Measurements from ENCODE around the gene ATP11B.

The ATP11B gene

DNA sequence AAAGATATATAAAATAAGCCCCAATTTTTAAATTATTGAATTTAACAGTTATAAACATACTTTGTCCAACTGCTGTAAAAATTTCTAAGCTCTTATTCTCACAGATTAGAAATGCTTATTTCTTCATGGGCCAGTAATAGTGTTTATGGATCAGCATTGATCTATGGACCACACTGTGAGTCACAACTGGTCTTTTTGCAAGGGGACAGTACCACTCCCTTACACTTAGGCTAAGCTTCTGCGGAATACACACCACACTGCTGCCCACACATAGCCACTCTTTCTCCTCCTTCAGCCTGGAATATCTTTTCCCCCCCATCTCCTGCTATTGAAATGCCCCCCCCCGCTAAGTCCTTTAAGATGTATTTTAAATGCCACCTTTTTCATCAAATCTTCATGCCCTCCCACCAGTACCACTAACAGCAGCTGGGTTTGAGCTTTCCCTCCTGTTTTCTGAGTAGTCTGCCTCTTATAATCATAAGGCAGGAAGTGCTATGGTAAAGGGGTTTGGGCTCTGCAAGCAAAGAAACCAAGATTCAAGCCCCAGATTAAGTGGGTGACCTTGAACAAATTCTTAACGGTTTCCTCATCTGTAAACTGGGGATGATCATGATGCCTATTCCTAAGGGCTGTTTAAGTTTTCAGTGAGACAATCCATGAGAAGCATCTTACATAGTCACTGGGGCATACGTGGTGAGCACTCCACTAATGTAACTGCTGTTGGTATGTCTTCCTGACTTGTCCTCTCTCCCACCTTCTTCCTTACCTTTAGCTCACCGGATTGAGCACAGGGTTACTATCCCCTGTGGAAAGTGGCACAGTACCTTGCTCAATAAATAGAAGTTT is 117.9 kb downstream of the ATP11B start:
- DNase-seq (ENCODE audit: low read depth in 2 of 2), result no peak

GRCh38 chr3:182911782-182912111 is 118.4 kb downstream of the ATP11B start:
- no peak for DNase-seq (ENCODE audit: low read depth in 2 of 2)

GRCh38 chr3:182912474-182912873 is 119.2 kb downstream of the ATP11B start:
- no peak for DNase-seq (ENCODE audit: low read depth in 2 of 2)

- no peak for DNase-seq (ENCODE audit: low read depth in 2 of 2)
These were observed 120.6 kb downstream of the ATP11B start for GRCh38 chr3:182913889-182914288.

- no peak for DNase-seq (ENCODE audit: low read depth in 2 of 2)
These were observed 121.0 kb downstream of the ATP11B start for GRCh38 chr3:182914341-182914740.

GRCh38 chr3:182917134-182917533 is 123.8 kb downstream of the ATP11B start:
- DNase-seq (ENCODE audit: low read depth in 2 of 2), result no peak

DNA sequence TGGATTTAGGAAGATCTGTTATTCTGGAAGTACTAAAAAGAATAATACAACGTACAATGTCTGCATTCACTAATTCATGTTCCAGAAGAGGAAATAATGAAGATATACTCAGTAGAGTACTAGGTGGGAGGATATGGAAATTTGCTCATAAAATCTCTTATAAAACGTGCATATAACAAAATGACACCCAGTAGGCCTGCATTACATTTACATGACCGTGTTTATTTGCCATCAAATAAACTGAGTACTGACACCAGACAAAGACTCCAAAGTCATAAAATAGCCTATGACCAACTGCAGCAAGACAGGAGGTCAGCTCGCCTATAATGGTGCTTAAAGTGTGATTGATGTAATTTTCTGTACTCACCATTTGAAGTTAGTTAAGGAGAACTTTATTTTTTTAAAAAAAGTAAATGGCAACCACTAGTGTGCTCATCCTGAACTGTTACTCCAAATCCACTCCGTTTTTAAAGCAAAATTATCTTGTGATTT is 126.6 kb downstream of the ATP11B start:
- no peak for DNase-seq (ENCODE audit: low read depth in 2 of 2)

DNA sequence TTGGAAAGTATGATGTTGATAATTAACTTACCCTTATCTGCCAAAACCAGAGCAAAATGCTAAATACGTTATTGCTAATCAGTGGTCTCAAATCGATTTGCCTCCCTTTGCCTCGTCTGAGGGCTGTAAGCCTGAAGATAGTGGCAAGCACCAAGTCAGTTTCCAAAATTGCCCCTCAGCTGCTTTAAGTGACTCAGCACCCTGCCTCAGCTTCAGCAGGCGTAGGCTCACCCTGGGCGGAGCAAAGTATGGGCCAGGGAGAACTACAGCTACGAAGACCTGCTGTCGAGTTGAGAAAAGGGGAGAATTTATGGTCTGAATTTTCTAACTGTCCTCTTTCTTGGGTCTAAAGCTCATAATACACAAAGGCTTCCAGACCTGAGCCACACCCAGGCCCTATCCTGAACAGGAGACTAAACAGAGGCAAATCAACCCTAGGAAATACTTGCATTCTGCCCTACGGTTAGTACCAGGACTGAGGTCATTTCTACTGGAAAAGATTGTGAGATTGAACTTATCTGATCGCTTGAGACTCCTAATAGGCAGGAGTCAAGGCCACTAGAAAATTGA is 127.3 kb downstream of the ATP11B start:
- no peak for DNase-seq (ENCODE audit: low read depth in 2 of 2)

- DNase-seq (ENCODE audit: low read depth in 2 of 2), result no peak
These were observed 128.5 kb downstream of the ATP11B start for GRCh38 chr3:182921665-182922355.

- DNase-seq (ENCODE audit: low read depth in 2 of 2), result no peak
These were observed 132.1 kb downstream of the ATP11B start for GRCh38 chr3:182925330-182925943.

- DNase-seq (ENCODE audit: low read depth in 2 of 2), result no peak
These were observed 132.6 kb downstream of the ATP11B start for GRCh38 chr3:182925944-182926337.

GRCh38 chr3:182935803-182936202 is 142.5 kb downstream of the ATP11B start:
- no peak for DNase-seq (ENCODE audit: low read depth in 2 of 2)

GRCh38 chr3:182936239-182936917 is 143.1 kb downstream of the ATP11B start:
- no peak for DNase-seq (ENCODE audit: low read depth in 2 of 2)

- DNase-seq (ENCODE audit: low read depth in 2 of 2), result no peak
These were observed 143.6 kb downstream of the ATP11B start for GRCh38 chr3:182936918-182937285.

- no peak for DNase-seq (ENCODE audit: low read depth in 2 of 2)
These were observed 144.2 kb downstream of the ATP11B start for GRCh38 chr3:182937293-182938051.

DNA sequence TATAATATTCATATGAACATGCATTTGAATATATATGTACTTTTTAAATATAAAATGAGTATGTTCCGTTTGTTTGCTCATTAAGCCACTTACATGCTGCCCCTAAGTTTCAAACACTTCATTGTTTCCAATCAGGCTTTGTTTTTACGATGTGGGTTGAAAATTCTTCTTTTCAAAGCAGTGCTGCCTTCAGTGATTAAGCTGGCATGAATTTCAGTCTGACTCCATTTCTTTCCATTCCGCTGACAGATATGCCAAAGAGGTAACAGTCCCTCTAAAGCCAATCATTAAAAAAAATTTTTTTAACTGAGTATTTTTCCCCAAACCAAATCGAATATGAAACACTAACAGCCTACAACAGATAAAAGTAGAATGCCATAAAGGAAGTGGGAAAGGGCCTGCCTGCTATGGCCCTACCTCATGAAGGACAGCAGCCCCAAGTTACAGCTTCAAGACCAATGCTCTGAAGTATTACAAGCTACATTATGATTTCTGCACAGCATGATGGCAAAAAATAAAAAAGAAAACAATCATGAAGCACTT is 147.0 kb downstream of the ATP11B start:
- DNase-seq (ENCODE audit: low read depth in 2 of 2), result no peak

DNA sequence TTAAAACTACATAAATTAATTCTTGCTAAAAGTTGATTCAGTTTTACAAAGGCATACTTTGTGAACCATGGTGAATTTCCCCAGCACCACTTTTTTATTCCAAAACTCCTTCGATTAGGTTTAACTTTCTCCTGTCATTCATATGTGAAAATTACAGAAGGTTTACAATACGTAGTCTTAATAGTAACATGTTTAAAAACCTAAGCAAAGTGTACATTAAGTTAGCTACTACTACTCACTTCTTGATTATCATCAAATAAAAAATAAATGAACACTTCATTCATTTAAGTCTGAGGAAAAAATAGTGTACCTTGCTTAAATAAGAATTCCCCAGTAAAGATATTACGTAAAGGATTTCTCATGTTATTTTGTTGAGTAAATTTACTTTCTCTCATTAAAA is 148.4 kb downstream of the ATP11B start:
- no peak for DNase-seq (ENCODE audit: low read depth in 2 of 2)

GRCh38 chr3:182947888-182948287 is 154.6 kb downstream of the ATP11B start:
- DNase-seq (ENCODE audit: low read depth in 2 of 2), result no peak

GRCh38 chr3:182948305-182948704 is 155.0 kb downstream of the ATP11B start:
- DNase-seq (ENCODE audit: low read depth in 2 of 2), result no peak

DNA sequence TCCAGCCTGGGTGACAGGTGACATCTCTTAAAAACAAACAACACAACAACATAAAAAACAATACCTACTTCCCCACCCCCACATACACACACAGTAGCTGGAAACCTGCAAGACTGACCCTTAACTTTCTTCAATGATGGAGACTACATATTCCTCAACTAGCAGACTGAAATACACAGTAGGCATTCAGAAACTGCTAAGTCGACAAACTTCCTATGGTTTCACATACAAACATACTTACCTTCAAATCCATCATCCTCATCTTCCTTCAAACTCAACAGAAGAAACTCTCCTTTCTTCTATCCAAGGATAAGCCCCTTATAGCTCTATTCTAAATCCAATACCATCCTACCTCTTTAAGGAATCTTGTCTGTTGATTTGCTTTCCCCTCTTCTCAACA is 156.4 kb downstream of the ATP11B start:
- DNase-seq (ENCODE audit: low read depth in 2 of 2), result no peak

Data from stimulated activated CD8-positive, alpha-beta memory T cell treated with anti-CD3 and anti-CD28 coated beads, Interleukin-15, amount 100 ng/mL, for 4 hours (primary cell).